H1 (cell line): ENCODE results near the gene ENDOG. TPM values are rescaled to one million over a fixed set of nuclear protein-coding genes. Genes with fewer than 3 reads are reported as not detected.

ENCODE experiments used
- ATF3 ChIP-seq: IDR thresholded peaks from 2 replicates; pipeline ENCODE4 v1.6.1; 2011; ENCODE audit warnings: low read depth, mild to moderate bottlenecking, low read length; ENCODE audit not compliant: insufficient read depth
- BRCA1 ChIP-seq: IDR thresholded peaks from 2 replicates; pipeline ENCODE4 v1.6.1; 2012; ENCODE audit warnings: low read depth, low read length, improper control_type of control experiment
- CHD7 ChIP-seq: fragments of 300-600 bp; sonication (generic); IDR thresholded peaks from 2 replicates; pipeline ENCODE4 v1.7.1; 2012; ENCODE audit warnings: low read length, moderate library complexity, mild to moderate bottlenecking, inconsistent platforms; ENCODE audit not compliant: insufficient replicate concordance
- NRF1 ChIP-seq: IDR thresholded peaks from 2 replicates; pipeline ENCODE4 v1.6.1; 2011; ENCODE audit warnings: mild to moderate bottlenecking, low read depth, low read length, improper control_type of control experiment
- POU5F1 ChIP-seq: IDR thresholded peaks from 2 replicates; pipeline ENCODE4 v1.6.1; 2011; ENCODE audit warnings: low read depth, mild to moderate bottlenecking, low read length, moderate library complexity
- RBBP5 ChIP-seq: IDR thresholded peaks from 2 replicates; pipeline ENCODE4 v1.7.1; 2012; ENCODE audit warnings: low read depth, mild to moderate bottlenecking, inconsistent platforms, low read length, moderate library complexity, borderline replicate concordance
- TBP ChIP-seq: IDR thresholded peaks from 2 replicates; pipeline ENCODE4 v1.6.1; 2011; ENCODE audit warnings: low read depth, low read length, improper control_type of control experiment
- polyA plus RNA-seq, 7 experiments: library from polyadenylated mRNA; depleted of rRNA in 3 of 7; stranded (reverse) in 5 of 7; unstranded in 2 of 7; fragments of >200 nt in 5 of 7; fragments of 200-250 nt in 2 of 7; gene quantifications; 1 replicate in 5 of 7; 2 replicates in 1 of 7; 4 replicates in 1 of 7; pipeline versions ENCODE4 v1.2.1 to v1.2.3, GENCODE V29; 2011 to 2013; ENCODE audit warnings: missing spikeins in 2 of 7, mixed read lengths in 2 of 7
- total RNA-seq: library from RNA; stranded (reverse); fragmentation: NEBNext Ultra II Directional; extraction: Animal tissue kit (Norgen Biotek cat#: 25700); gene quantifications from 2 replicates; pipeline ENCODE4 v1.2.1, GENCODE V29; 2021

ENDOG gene
- total and polyA plus RNA-seq, 2 of the 8 experiments (the other 6 are each of a cell fraction or from before 2014, with no cell fraction given): 17.5 to 23.4 TPM

GRCh38 chr9:128846680-128847030 is 28.4 kb downstream of the ENDOG start (continued):
- TF ChIP-seq CHD7 (no peak), ATF3 (no peak), POU5F1 (no peak), NRF1 (no peak), RBBP5 (no peak), TBP (no peak), BRCA1 (no peak)
